Heart right ventricle (tissue), 16 donors: ENCODE measurements around the gene PRAF2. TPM values are rescaled to one million over a fixed set of nuclear protein-coding genes. Genes with fewer than 3 reads are reported as not detected.

ENCODE experiments used
- ATAC-seq, 8 donors: fragments of 200-7000 bp; cut with Tn5 transposase; one replicate each; pipeline ENCODE4 v1.9.1; 2020; ENCODE audit warnings: mild to moderate bottlenecking in 8 of 8, moderate library complexity in 8 of 8, moderate number of reproducible peaks in 1 of 8
- DNase-seq, 2 donors: peaks; one replicate each; pipeline ENCODE4 v3.0.0-alpha.2; 2020
- H3K27ac ChIP-seq, 10 donors: fragments of 200-600 bp; sonication (generic) in 2 of 10; one replicate each; pipeline versions ENCODE4 v1.5.0 to v1.8.0; 2020 to 2022; ENCODE audit warnings: mild to moderate bottlenecking in 3 of 10
- H3K27me3 ChIP-seq, 7 donors: fragments of 200-600 bp; one replicate each; pipeline ENCODE4 v1.8.0; 2021 to 2022; ENCODE audit warnings: mild to moderate bottlenecking in 2 of 7
- H3K36me3 ChIP-seq, 9 donors: fragments of 200-600 bp; sonication (generic) in 1 of 9; one replicate each; pipeline versions ENCODE4 v1.5.0 to v1.8.0; 2020 to 2022; ENCODE audit warnings: mild to moderate bottlenecking in 2 of 9
- H3K4me1 ChIP-seq, 9 donors: fragments of 200-600 bp; sonication (generic) in 1 of 9; one replicate each; pipeline versions ENCODE4 v1.5.0 to v1.8.0; 2020 to 2022; ENCODE audit warnings: mild to moderate bottlenecking in 4 of 9
- H3K4me3 ChIP-seq, 10 donors: fragments of 200-600 bp; sonication (generic) in 2 of 10; one replicate each; pipeline versions ENCODE4 v1.5.0 to v1.8.0; 2020 to 2022; ENCODE audit warnings: mild to moderate bottlenecking in 7 of 10, moderate library complexity in 2 of 10
- H3K9me3 ChIP-seq, 11 donors: fragments of 200-600 bp in 10 of 11; sonication (generic) in 2 of 11; one replicate each; pipeline versions ENCODE4 v1.5.0 to v1.8.0; 2013 to 2022; ENCODE audit warnings: mild to moderate bottlenecking in 2 of 11, control low read depth in 1 of 11, moderate library complexity in 1 of 11
- CTCF ChIP-seq, 9 donors: fragments of 200-600 bp; sonication (generic) in 2 of 9; IDR thresholded peaks; one replicate each; pipeline versions ENCODE4 v1.5.0 to v1.8.0; 2021 to 2022; ENCODE audit warnings: antibody characterized with exemption in 9 of 9, mild to moderate bottlenecking in 5 of 9, moderate library complexity in 1 of 9
- WGBS, 2 donors: extraction: QIAGEN DNeasy Blood & Tissue Kit; methylation state at CpG; one replicate each; pipeline ENCODE4 v1.1.7; 2013; ENCODE audit warnings: inconsistent platforms in 1 of 2; 5-methylcytosine and 5-hydroxymethylcytosine counted together
- intact Hi-C, 10 donors: fragments of 100-400 bp; cut with DNase I; formaldehyde crosslinking; loops; one replicate each; pipeline versions ENCODE4 v1.11.1 to v1.14.2; 2022
- polyA plus RNA-seq, 2 donors: library from polyadenylated mRNA; stranded (reverse); fragments of 200-250 nt; gene quantifications; one replicate each; pipeline ENCODE4 v1.2.3, GENCODE V29; 2013
- total RNA-seq, 10 donors: library from RNA; stranded (reverse); fragmentation: NEBNext Ultra II Directional in 3 of 10; extraction: Animal tissue kit (Norgen Biotek cat#: 25700) in 3 of 10; gene quantifications; one replicate each; pipeline versions ENCODE4 v1.2.1 to v1.2.4, GENCODE V29; 2021 to 2023
- donor health status: Arrhythmogenic right ventricular cardiomyopathy.
- donor health status: ischemic (EF 13 %, LVEDD 7.1; RV severe dilation, severe dysfunction).
- donor health status: healthy with polysubstance abuse.
- donor health status: DM: no; HTN: yes; CAD: no.
- donor health status: DM: no; HTN: no; CAD: no.
- donor health status: ischemic (EF 25% LVEDD 6.9; RV normal size, moderate dysfunction).
- donor health status: ischemic (EF 25% LVEDD 5.7; RV mildly dilated, moderate dysfunction).
- donor health status: healthy.
- donor health status: DM: yes; HTN: yes; CAD: no.
- donor health status: Ischemic cardiomyopathy.
- donor health status: ischemic (EF 35%, LVEDD 5.7; RV mildly dilated, moderate dysfunction).
- donor health status: nonischemic (EF 11% LVEDD 7.7; RV severe dilation, severe dysfunction).
- donor health status: DM: yes; HTN: yes; CAD: no.
- donor health status: PGD.
- donor health status: ischemic (EF 29% LVEDD 5.4; RV normal size, mild dysfunction).
- donor health status: nonischemic (EF 23%, LVEDD 6.1; RV moderate dilation, normal function).

Gene PRAF2
- total and polyA plus RNA-seq, 12 donors, result 5.4 to 26.5 (median 8.7) TPM

DNA sequence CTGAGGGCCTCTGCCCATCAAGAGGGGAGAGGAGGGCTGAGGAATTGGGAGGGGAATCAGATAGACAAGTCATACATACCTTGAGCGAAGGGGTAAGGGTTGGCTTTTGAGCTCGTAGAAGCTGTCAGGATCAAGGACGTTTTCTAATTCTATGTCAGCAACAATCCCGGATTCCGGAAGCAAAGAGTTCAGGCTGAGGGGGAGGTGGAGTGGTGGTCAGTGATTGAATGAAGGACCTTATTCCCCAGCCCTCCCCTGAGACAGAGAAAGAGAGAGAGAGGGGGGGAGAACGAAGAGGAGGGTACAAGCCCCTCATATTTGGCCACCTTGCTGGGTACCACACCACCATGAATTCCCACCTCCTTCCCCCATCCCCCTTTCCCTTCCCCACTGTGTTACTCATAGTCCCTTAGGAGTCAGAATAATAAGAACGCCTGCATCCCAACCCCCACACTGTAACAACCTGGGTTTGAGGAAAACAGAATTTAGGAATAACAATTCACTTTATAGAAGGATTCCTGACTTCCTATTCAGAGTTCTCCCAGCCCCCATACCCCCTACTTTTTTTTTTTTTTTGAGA lies 33.3 kb downstream of the PRAF2 start:
- DNase-seq (no peak), ATAC-seq (no peak)
- Histone ChIP-seq H3K4me3 (peak overlapping the region in 7 of 10 donors; percentile 3 to 92 (median 81)), H3K9me3 (peaks cover 0 to 14% (median 0%) of the 10 kb centered on the region in 11 donors), H3K27me3 (no peaks in the 10 kb centered on the region), H3K4me1 (peaks cover 0 to 35% (median 15%) of the 10 kb centered on the region in 9 donors), H3K27ac (peak overlapping the region in 9 of 10 donors; percentile 52 to 99 (median 96)), H3K36me3 (peaks cover 0 to 41% (median 0%) of the 10 kb centered on the region in 9 donors)
- no peak for TF ChIP-seq CTCF (IDR thresholded peaks at IDR 0.05)
- 18 to 26% methylated on average over 6 to 7 of the region's 7 CpGs for WGBS, 2 donors
- intact Hi-C loops, result loop anchor here in 6 of 10 donors (5.0 to 10.0 kb wide), 5 partner anchors 37 to 86 kb away; partner anchors contain the start of genes GRIPAP1 (in 2 of the 6), KCND1 (in 2 of the 6), OTUD5 (in 1 of the 6) and WDR45 (in 1 of the 6)

GRCh38 chrX:49039598-49040375 lies 34.0 kb downstream of the PRAF2 start:
- peak in 5 of 8 donors; percentile 4 to 38 (median 8) for ATAC-seq
- peaks cover 0 to 35% (median 15%) of the 10 kb centered on the region in 9 donors for H3K4me1 ChIP-seq
- 10 to 13% methylated on average over 8 of the region's 9 CpGs for WGBS, 2 donors
- peaks cover 0 to 46% (median 0%) of the 10 kb centered on the region in 9 donors for H3K36me3 ChIP-seq
- peak overlapping the region in 9 of 10 donors; percentile 42 to 99 (median 68) for H3K27ac ChIP-seq
- peak overlapping the region in 7 of 10 donors; percentile 3 to 92 (median 78) for H3K4me3 ChIP-seq
- DNase-seq, result peak; percentile 46 to 63
- intact Hi-C loops, result loop anchor here in 7 of 10 donors (5.0 to 10.0 kb wide), 5 partner anchors 37 to 85 kb away; partner anchors contain the start of genes GRIPAP1 (in 3 of the 7), KCND1 (in 2 of the 7), OTUD5 (in 1 of the 7) and WDR45 (in 1 of the 7)
- H3K9me3 ChIP-seq, result peaks cover 0 to 14% (median 0%) of the 10 kb centered on the region in 11 donors
- peak in 1 of 9 donors; percentile 13 for TF ChIP-seq CTCF (IDR thresholded peaks at IDR 0.05)
- no peaks in the 10 kb centered on the region for H3K27me3 ChIP-seq

GRCh38 chrX:49037883-49038475 lies 35.8 kb downstream of the PRAF2 start:
- peaks cover 0 to 3% (median 0%) of the 10 kb centered on the region in 11 donors for H3K9me3 ChIP-seq
- no peaks in the 10 kb centered on the region for H3K27me3 ChIP-seq
- H3K4me3 ChIP-seq, result no peak overlapping the region
- TF ChIP-seq CTCF (IDR thresholded peaks at IDR 0.05), result no peak
- no peak overlapping the region for H3K27ac ChIP-seq
- no peak for DNase-seq
- intact Hi-C loops, result loop anchor here in 1 of 10 donors (5.0 kb wide), 1 partner anchor 36 kb away; the partner anchor contains the start of gene GRIPAP1
- peaks cover 0 to 64% (median 8%) of the 10 kb centered on the region in 9 donors for H3K36me3 ChIP-seq
- peaks cover 0 to 41% (median 15%) of the 10 kb centered on the region in 9 donors for H3K4me1 ChIP-seq
- no peak for ATAC-seq
- WGBS, 2 donors, result 92 to 94% methylated on average over 14 to 15 of the region's 15 CpGs

GRCh38 chrX:49030283-49030682 lies 43.5 kb downstream of the PRAF2 start:
- DNase-seq, result no peak
- no peaks in the 10 kb centered on the region for H3K9me3 ChIP-seq
- WGBS, 2 donors, result 77 to 85% methylated on average over 5 to 6 of the region's 6 CpGs
- intact Hi-C loops, result no loop called here
- no peak overlapping the region for H3K27ac ChIP-seq
- peaks cover 0 to 6% (median 0%) of the 10 kb centered on the region in 9 donors for H3K4me1 ChIP-seq
- H3K36me3 ChIP-seq, result peaks cover 0 to 74% (median 8%) of the 10 kb centered on the region in 9 donors
- ATAC-seq, result peak in 5 of 8 donors; percentile 16 to 56 (median 41)
- no peak overlapping the region for H3K4me3 ChIP-seq
- no peak for TF ChIP-seq CTCF (IDR thresholded peaks at IDR 0.05)
- no peaks in the 10 kb centered on the region for H3K27me3 ChIP-seq
